NCI-H446 (cell line): ENCODE data around the gene HPN.
"Not testable (repeated sequence)": the region's sequence is repeated elsewhere in the genome, so short reads cannot be mapped to it uniquely, and the experiment has no call there.

Experiments
- DNase-seq, 2 experiments: peaks; one replicate each; lab custom pipeline; 2025; lab: John Stamatoyannopoulos, UW

The HPN gene

DNA sequence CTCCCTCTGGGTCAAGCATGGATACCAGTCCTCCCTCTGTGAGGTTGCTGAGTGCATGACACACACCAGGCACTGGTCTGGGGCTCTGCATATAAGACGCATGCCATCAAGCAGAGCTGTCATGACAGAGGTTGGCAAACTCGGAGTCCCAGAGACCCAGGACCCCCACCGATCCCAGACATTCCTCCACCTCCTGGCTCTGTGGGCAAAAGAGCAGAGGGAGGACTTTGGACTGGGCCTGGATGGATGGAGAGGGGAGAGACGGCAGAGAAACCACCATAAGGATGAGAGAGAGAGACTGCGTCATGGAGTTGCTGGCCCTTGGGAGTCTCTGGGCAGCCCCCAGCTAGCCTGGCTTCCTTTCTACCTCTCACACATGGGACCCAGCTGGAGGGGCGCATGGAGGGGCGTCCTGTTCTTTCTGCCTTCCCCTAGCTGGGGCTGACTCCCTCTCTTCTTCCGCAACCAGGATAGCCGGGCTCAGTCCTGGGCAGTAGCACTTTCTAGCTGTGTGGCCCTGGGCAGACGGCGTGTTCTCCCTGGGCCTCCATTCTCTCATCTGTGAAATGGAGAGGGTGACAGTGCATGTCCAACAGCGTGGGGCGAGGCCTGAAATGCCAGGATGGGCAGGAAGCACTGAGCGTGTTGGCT is 1.6 kb downstream of the HPN start:
- DNase-seq: no peak

- DNase-seq: no peak
Measured at GRCh38 chr19:35043906-35044305, 2.4 kb downstream of the HPN start.

GRCh38 chr19:35044317-35045117 is 3.0 kb downstream of the HPN start:
- DNase-seq: peak; percentile 24 to 35

DNA sequence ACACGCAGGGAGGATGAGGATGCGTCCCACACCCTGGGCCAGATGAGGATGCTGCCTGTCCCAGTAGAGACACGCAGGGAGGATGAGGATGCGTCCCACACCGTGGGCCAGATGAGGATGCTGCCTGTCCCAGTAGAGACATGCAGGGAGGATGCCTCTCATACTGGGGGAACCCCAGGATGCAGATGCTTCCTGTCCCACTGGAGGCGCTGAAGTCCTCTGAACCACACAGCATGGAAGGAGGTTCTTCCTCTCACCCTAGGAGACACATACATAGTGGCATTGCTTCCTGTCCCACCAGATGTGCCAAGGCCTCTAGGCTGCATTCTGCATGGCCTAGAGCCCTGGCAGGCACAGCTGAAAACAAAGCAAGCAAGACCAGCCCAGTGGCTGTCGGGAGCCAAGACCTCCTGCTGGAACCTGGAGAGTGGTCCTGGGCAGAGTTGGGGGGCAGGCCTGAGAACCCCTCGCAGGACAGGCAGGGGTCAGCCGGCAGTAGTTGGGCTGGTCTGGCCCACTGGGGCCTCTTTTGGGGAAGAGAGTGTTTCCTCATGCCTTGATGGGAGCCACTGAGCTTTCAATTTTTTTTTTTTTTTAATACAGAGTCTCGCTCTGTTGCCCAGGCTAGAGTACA is 4.3 kb downstream of the HPN start:
- no peak for DNase-seq

DNA sequence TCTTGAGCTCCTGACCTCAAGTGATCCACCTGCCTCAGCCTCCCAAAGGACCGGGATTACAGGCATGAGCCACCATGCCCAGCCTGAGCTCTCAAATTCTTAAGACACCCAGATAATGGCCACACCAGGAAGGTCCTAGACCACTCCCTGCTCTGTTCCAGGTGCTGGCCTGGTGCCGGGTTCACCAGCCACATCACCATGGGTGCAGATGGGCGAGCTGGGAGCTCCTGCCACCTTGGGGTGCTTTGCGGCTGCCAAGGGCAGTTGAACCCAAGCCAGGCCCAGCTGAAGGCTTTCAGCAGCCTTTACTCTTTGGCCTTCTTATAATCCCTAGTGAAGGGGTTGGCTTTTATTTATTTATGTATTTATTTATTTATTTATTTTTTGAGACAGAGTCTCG is 4.9 kb downstream of the HPN start:
- DNase-seq: peak in 1 of 2 experiments; percentile 18

- DNase-seq: no peak
Measured at GRCh38 chr19:35048911-35049411, 7.4 kb downstream of the HPN start.

DNA sequence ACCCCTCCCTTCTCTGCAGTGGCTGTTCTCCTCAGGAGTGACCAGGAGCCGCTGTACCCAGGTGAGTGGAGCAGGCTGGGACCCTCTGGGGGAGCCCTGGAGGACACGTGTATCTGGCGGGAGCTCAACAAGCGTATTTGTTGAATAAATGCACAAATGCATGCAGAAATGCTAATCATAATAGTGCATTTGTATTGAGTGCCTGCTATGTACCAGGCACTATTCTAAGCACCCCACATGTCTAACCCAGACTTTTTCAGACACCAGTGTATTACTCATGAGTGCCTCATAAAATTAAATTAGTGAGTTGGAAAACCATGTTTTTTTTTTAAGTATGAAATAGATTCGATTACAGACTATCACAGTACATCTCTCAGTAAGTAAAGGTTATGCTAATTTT is 7.9 kb downstream of the HPN start:
- DNase-seq: no peak

GRCh38 chr19:35050662-35051061 is 9.1 kb downstream of the HPN start:
- not testable (repeated sequence) for DNase-seq

DNA sequence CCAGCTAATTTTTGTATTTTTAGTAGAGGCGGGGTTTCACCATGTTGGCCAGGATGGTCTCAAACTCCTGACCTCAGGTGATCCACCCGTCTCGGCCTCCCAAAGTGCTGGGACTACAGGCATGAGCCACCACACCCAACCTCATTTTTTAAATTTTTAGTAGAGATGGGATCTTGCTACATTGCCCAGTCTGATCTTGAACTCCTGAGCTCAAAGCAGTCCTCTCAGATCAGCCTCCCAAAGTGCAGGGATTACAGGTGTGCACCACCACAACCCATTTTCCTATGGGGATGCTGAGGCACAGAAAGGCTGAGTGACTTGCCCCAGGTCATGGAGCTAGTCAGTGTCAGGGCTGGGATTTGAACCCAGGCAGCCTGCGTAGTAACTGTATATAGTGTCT is 9.7 kb downstream of the HPN start:
- DNase-seq: not testable (repeated sequence)

DNA sequence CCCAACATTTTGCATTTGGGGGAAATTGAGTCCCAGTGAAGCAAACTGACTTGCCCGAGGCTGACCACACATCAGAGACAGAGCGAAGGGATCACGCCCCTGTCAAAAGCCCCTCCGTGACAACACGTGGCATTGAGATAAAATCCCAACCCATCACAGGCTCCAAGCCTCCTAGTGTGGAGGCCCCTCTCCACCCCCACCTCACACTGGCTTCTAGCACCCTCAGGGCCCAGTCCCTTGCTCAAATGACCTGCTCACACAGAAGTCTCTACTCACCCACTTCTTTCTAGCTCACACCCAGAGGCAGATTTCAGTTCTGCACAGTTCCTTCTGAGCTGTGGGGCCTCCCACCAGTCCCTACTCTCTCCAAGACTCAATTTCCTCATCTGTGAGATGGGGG is 10.3 kb downstream of the HPN start:
- DNase-seq: no peak

DNA sequence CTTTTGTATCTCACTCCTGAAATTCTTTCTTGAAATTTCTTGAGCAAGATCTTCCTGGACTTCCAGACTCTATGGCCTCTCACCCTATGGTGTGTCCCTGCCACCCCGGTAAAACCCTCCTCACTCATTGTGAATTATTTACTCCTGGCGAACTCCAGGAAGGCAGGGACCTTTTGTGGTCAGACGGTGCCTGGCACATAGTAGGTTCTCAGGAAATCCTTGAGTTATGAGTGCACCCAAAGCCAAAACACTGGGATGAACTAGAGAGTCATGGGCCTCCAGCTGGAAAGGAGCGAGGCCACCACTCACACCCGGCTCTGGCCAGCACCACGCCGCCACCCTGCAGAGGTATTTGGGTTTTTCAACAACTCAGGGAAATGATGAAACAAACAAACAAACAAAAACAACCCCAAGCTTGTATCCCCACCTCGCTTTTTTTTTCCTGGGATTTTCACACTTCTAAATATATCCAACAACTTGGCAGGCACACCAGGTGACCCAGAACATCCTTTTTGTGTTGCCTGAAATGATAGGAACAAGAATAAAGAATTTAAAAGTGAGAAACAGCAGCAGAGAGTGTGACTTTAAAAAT is 11.2 kb downstream of the HPN start:
- no peak for DNase-seq

DNA sequence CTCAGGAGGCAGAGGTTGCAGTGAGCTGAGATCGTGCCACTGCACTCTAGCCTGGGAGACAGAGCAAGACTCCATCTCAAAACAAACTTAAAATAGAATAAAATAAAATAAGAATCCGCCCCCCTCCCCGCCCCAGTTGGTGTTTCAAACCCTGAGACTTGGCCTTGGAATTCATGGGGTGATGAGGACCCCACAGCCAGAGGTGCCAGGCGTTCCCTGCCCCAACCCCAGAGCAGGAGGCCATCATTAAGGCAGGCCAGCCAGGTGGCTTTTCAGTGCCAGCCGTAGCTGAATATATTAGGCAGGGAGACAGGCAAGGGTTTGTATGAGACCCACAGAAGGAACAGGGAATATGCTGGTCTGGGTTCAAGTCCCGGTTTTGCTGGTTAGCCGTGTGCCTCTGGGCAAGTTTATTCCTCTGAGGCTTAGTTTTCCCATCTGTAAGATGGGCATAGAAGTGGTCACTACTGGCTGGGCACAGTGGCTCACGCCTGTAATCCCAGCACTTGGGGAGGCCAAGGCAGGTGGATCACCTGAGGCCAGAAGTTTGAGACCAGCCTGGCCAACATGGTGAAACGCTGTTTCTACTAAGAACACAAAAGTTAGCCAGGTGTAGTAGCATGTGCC is 12.3 kb downstream of the HPN start:
- DNase-seq: no peak

- DNase-seq: no peak
Measured at GRCh38 chr19:35054626-35055025, 13.1 kb downstream of the HPN start.

DNA sequence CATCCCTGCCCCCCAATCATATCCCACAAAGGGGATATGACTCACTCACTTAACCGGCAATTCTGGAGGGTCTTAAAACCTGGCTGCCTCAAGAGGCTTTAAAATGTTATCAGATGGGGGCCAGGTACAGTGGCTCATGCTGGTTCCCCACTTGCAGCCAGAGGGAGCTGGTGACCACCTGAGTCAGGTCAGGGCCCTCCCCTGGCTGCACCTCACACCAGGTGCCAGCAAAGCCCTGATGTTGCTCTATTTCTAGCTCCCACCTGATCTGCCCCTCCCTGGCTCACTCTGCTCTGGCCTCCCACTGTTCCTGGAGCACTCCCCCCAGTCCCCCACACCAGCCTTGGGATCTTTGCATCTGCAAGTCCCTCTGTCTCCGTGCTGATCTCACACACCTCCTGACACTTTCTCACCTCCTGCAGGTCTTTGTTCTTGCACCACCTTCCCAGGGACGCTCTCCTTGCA is 14.2 kb downstream of the HPN start:
- no peak for DNase-seq

DNA sequence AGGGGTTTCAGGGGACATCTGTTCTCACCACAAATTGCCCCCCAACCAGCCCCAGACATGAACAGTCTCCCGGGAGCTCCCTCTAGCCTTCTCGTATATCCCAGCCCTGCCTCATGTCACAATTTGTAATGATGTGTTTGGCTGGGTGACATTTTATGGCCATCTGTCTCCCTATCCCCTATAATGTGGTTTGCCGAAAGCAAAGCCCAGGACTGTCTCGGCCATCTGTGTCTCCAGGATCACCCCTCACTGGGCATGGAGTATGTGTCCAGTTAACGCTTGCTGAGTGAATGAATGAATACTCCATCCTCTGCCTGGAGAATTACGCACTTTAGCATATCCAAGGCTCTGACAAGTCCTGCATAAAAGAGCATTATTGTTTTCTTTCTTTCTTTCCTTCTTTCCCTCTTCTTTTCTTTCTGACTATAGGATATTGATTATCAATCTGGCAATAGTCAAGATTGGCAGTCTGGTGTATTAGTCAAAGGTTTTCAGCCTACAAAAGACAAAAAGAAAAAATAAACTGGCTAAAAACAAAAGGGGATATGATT is 15.1 kb downstream of the HPN start:
- no peak for DNase-seq

DNA sequence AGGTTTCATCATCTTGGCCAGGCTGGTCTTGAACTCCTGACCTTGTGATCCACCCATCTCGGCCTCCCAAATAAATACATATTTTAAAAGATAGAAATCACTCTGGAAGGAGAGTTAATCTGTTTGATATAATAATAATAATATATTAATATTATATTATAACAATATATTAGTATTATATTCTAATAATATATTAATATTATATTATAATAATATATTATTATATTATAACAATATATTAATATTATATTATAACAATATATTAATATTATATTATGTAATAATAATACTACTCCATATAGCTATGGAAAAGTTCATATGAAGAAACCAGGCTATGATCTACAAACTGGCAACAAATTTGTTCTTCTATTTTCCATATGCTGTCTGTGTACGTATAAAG is 16.8 kb downstream of the HPN start:
- DNase-seq: no peak

DNA sequence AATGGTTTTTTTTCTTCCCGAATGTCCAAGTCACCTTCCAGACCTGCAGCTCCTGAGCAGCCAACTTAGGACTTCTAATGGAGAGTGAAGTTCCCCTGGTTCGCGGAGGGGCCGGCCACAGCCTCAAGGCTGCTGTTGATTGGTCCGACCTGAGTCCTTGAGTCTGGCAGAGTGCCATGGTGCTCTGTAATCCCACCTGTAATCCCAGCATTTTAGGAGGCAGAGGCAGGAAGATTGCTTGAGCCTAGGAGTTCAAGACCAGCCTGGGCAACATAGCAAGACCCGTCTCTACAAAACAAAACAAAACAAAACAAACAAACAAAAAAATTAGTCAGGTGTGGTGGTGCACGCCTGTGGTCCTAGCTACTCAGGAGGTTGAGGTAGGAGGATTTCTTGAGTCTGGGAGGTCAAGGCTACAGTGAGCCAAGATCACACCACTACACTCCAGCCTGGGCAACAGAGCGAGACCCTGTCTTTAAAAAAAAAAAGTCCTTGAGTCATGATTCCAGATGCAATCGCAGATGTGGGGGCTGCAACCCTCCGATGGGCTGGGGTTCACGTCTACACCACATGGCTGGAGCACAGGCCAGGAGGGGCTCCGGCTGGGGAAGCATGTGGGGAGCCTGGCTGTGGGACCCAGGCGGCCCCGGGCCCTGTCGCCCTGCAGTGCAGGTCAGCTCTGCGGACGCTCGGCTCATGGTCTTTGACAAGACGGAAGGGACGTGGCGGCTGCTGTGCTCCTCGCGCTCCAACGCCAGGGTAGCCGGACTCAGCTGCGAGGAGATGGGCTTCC is 17.7 kb downstream of the HPN start:
- no peak for DNase-seq

- DNase-seq: no peak
Measured at GRCh38 chr19:35059799-35060091, 18.2 kb downstream of the HPN start.

DNA sequence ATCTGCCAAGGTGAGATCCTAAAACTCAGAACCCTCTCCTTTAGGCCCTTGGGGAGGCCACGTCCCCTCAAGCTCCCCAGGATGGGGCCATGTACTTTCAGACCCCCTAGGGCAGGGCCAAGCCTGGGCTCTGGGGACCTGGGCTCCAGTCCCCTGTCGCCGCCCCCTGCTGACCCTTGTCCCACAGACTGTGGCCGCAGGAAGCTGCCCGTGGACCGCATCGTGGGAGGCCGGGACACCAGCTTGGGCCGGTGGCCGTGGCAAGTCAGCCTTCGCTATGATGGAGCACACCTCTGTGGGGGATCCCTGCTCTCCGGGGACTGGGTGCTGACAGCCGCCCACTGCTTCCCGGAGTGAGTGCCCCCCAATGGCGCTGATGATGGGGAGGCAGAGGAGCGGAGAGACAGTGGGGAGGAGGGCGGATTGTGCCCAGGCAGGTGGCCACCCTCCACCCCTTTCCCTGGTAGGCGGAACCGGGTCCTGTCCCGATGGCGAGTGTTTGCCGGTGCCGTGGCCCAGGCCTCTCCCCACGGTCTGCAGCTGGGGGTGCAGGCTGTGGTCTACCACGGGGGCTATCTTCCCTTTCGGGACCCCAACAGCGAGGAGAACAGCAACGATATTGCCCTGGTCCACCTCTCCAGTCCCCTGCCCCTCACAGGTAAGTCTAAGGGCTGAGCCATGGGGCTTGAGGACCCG is 18.8 kb downstream of the HPN start:
- no peak for DNase-seq

DNA sequence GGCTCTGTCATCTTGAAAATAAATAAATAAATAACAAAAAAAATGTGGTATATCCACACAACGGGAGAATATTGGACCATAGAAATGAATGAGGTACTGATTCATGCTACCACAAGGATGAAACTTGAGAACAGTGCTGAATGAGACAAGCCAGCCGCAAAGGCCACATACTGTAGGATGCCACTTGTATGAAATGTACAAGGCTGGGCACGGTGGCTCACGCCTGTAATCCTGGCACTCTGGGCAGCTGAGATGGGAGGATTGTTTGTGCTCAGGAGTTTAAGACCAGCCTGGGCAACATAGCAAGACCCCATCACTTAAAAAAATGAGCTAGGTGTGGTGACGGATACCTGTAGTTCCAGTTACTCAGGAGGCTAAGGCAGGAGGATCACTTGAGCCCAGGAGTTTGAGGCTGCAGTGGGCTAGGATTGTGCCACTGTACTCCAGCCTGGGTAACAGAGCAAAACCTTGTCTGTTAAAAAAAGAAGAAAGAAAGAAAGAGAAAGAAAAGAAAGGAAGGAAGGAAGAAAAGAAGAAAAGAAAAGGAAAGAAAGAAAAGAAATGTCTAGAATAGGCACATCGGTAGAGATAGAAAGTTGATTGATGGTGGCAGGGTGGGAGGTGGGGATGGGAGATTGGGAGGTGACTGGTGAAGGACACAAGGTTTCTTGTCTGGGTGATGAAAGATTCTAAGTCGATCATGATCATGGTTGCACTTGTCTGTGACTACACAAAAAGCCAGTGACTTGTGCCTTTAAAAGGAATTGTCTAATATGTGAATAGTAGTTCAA is 20.3 kb downstream of the HPN start:
- no peak for DNase-seq
